MCF 10A (cell line): ENCODE results near the gene ITGB7. TPM values are rescaled to one million over a fixed set of nuclear protein-coding genes. Genes with fewer than 3 reads are reported as not detected.

ENCODE experiments used
- BruUV-seq: library from RNA; stranded (reverse); fragments of 400-500 nt; replicated peaks from 2 replicates; lab custom pipeline; 2021; lab: Mats Ljungman, UMichigan
- CTCF ChIA-PET: fragments of 300-600 bp; sonication (Branson Sonifier 250); formaldehyde crosslinking; extraction: SDS; loops from one replicate; lab custom pipeline; 2021; ENCODE audit warnings: antibody characterized with exemption, inconsistent platforms; lab: Yijun Ruan, JAX
- POLR2A ChIA-PET: fragments of 300-600, 350-650 bp; sonication (Branson Sonifier 250); formaldehyde crosslinking; extraction: SDS; loops from one replicate; lab custom pipeline; 2020; ENCODE audit warnings: antibody characterized with exemption, inconsistent platforms; lab: Yijun Ruan, JAX
- DNase-seq: peaks from one replicate; pipeline ENCODE4 v3.0.0-alpha.2; 2018; ENCODE audit not compliant: unreplicated experiment
- H3K27ac Mint-ChIP-seq: one replicate; pipeline ENCODE4 v1.8.0; 2022; ENCODE audit warnings: mild to moderate bottlenecking, low read depth, mixed read lengths; ENCODE audit not compliant: unreplicated experiment
- H3K27me3 Mint-ChIP-seq: one replicate; pipeline ENCODE4 v1.8.0; 2022; ENCODE audit warnings: mixed read lengths; ENCODE audit not compliant: insufficient read depth, unreplicated experiment
- H3K36me3 Mint-ChIP-seq: one replicate; pipeline ENCODE4 v1.8.0; 2022; ENCODE audit warnings: mild to moderate bottlenecking, moderate library complexity, mixed read lengths; ENCODE audit not compliant: insufficient read depth, unreplicated experiment
- H3K4me1 Mint-ChIP-seq: one replicate; pipeline ENCODE4 v1.8.0; 2022; ENCODE audit warnings: mixed read lengths; ENCODE audit not compliant: insufficient read depth, unreplicated experiment
- H3K4me3 Mint-ChIP-seq: one replicate; pipeline ENCODE4 v1.8.0; 2022; ENCODE audit warnings: mild to moderate bottlenecking, moderate library complexity, mixed read lengths; ENCODE audit not compliant: unreplicated experiment
- H3K9me3 Mint-ChIP-seq: one replicate; pipeline ENCODE4 v1.8.0; 2022; ENCODE audit warnings: mixed read lengths; ENCODE audit not compliant: unreplicated experiment
- intact Hi-C: fragments of 100-400 bp; cut with micrococcal nuclease; formaldehyde crosslinking; loops from 2 replicates; pipeline ENCODE4 v1.14.1; 2022
- total RNA-seq: library from RNA; stranded (reverse); gene quantifications from 2 replicates; pipeline ENCODE4 v1.2.3, GENCODE V29; 2022
- TF ChIP-seq, protein P1 (sequence below): fragments of 200-600 bp; IDR thresholded peaks from one replicate; pipeline ENCODE4 v1.8.0; 2022; ENCODE audit warnings: antibody characterized with exemption, mild to moderate bottlenecking; ENCODE audit not compliant: unreplicated experiment

The ITGB7 gene
- total RNA-seq, 1 experiment from 2014 or later: 1.0 TPM

DNA sequence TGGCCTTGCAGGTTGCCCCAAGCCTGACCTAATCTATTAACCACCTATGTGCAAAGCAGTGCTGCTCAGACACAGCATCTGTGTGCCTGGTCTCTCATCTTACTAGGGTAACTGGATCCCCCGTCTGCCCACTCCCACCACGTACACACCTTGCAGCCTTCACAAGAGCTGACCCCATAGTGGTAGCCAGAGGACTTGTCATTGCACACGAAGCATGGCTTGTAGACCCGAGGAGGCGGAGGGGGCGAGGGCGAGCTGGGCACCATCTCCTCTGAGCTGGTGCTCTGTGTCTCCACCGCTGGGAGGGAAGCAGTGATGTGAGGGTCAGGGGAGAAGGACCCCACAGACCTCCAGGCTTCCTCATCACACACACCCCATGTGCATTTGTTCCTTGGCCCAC is 8.4 kb upstream of the ITGB7 start:
- Mint-ChIP-seq H3K27me3 (no peaks in the 10 kb centered on the region), H3K36me3 (peaks cover 39% of the 10 kb centered on the region), H3K27ac (no peak overlapping the region), H3K4me3 (no peak overlapping the region), H3K4me1 (peaks cover 38% of the 10 kb centered on the region), H3K9me3 (no peaks in the 10 kb centered on the region)
- CTCF ChIA-PET: interaction anchor here (0.5 to 9.3 kb wide), 4 partner anchors 34 to 73 kb away, joined by 3 to 275 read pairs (median 24); partner anchors contain the start of genes ESPL1 and PFDN5
- POLR2A ChIA-PET: interaction anchor here (1.1 kb wide), 2 partner anchors 16 to 53 kb away, joined by 5 read pairs; partner anchors contain the start of gene ESPL1
- DNase-seq: no peak
- intact Hi-C loops: no loop called here
- TF ChIP-seq, protein P1, sequence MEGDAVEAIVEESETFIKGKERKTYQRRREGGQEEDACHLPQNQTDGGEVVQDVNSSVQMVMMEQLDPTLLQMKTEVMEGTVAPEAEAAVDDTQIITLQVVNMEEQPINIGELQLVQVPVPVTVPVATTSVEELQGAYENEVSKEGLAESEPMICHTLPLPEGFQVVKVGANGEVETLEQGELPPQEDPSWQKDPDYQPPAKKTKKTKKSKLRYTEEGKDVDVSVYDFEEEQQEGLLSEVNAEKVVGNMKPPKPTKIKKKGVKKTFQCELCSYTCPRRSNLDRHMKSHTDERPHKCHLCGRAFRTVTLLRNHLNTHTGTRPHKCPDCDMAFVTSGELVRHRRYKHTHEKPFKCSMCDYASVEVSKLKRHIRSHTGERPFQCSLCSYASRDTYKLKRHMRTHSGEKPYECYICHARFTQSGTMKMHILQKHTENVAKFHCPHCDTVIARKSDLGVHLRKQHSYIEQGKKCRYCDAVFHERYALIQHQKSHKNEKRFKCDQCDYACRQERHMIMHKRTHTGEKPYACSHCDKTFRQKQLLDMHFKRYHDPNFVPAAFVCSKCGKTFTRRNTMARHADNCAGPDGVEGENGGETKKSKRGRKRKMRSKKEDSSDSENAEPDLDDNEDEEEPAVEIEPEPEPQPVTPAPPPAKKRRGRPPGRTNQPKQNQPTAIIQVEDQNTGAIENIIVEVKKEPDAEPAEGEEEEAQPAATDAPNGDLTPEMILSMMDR: no peak
- BruUV-seq: no TSS peak

DNA sequence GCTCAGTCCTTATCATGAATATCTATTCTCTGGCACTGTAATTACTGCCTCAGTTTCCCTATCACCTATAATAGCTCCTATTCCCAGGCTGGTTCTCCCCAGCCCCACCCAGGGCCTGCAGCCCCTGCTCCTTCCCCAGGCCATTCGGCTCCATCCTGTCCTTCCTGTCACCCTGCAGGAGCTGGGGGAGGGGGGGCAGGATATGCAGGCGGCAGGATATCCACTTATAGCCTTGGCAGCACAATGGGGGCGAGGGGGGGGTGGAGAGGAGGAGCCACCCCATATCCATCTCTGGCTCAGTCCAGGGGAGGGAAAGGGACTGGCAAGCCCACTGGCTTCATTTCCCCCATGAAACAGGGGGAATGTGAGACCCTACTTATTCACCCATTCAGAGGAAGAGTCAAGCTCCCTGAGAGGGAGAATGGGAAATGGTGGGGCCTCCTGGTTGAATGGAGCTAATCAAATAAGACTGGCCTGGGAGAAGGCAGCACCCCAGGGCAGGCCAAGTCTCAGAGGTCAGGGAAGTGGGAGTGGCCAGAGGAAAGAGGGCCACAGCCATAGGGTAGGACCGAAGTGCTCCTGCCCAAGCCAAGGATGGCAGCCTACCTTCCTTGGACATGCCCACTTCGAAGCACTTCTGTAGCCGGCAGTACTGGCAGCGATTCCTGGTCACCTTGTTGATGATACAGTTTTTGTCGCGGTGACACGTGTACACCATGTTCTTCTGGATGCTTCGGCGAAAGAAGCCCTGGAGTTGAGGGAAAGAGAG is 7.8 kb upstream of the ITGB7 start:
- Mint-ChIP-seq H3K4me3 (no peak overlapping the region), H3K27me3 (no peaks in the 10 kb centered on the region), H3K36me3 (peaks cover 42% of the 10 kb centered on the region), H3K27ac (peak overlapping the region; percentile 47), H3K4me1 (peaks cover 38% of the 10 kb centered on the region), H3K9me3 (no peaks in the 10 kb centered on the region)
- intact Hi-C loops: loop anchor here (5.0 kb wide), 1 partner anchor 52 kb away; the partner anchor contains the start of gene ESPL1
- BruUV-seq: no TSS peak
- TF ChIP-seq, protein P1: no peak
- ChIA-PET CTCF (interaction anchor here (0.6 to 9.3 kb wide), 15 partner anchors 10 to 138 kb away, joined by 3 to 275 read pairs (median 7); partner anchors contain the start of genes AAAS, ESPL1 and PFDN5), POLR2A (interaction anchor here (1.1 to 2.8 kb wide), 2 partner anchors 37 to 53 kb away, joined by 5 to 16 read pairs; partner anchors contain the start of gene ESPL1)
- no peak for DNase-seq

DNA sequence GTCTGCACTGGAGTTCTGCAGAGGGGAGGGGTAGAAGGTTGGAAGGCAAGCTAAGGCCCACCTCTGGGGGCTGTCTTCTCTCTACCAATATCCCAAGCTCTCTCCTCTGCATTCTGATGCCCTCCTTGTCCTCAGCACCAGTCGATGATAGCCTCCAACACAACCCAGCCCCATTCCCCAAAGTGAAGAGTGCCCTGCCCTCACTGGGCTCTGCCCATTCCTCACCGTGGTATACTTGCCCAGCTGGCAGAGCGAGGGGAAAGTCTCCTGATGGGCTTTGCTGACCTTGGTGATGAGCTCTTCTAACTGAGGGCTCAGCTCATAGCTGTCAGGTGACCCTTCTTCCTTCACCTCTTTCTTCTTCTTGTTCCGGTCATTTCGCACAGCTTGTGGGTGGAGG is 7.2 kb upstream of the ITGB7 start:
- POLR2A ChIA-PET: interaction anchor here (0.6 to 2.8 kb wide), 3 partner anchors 38 to 74 kb away, joined by 3 to 16 read pairs (median 5); partner anchors contain the start of gene ESPL1
- CTCF ChIA-PET: interaction anchor here (0.5 to 9.3 kb wide), 25 partner anchors 11 to 295 kb away, joined by 3 to 275 read pairs (median 5); partner anchors contain the start of genes AAAS, ESPL1 and PFDN5
- intact Hi-C loops: loop anchor here (5.0 kb wide), 1 partner anchor 53 kb away; the partner anchor contains the start of gene ESPL1
- Mint-ChIP-seq H3K4me1 (peaks cover 33% of the 10 kb centered on the region), H3K9me3 (no peaks in the 10 kb centered on the region), H3K27ac (peak overlapping the region; percentile 47), H3K27me3 (no peaks in the 10 kb centered on the region), H3K36me3 (peaks cover 42% of the 10 kb centered on the region), H3K4me3 (no peak overlapping the region)
- BruUV-seq: no TSS peak
- DNase-seq: no peak
- TF ChIP-seq, protein P1: no peak

DNA sequence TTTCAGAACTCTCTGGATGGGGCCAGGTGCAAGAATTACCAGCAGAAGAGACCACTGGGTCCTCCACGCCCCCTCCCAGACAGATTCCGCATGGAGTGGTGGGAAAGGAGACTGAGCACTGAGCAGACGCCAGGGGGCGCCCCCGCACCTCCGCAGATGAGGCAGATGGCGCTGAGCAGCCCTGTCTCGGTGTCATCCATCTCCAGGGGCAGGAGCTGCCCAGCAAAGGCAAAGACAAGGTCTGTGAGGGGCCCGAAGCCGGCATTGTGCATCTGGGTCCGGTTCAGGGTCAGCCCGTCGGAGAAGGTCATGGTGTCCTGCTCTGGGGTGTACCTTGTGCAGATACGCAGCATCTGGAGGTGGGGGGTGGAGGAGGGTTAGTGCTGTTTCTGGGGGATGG is 6.3 kb upstream of the ITGB7 start:
- ChIA-PET POLR2A (interaction anchor here (0.7 to 2.8 kb wide), 3 partner anchors 38 to 73 kb away, joined by 4 to 16 read pairs (median 5); a partner anchor contains a TSS), CTCF (interaction anchor here (0.5 to 9.3 kb wide), 29 partner anchors 11 to 610 kb away, joined by 3 to 275 read pairs (median 4); partner anchors contain the start of genes AAAS, ESPL1 and PFDN5)
- peak; percentile 72 for DNase-seq
- Mint-ChIP-seq H3K4me3 (no peak overlapping the region), H3K4me1 (peaks cover 24% of the 10 kb centered on the region), H3K9me3 (no peaks in the 10 kb centered on the region), H3K27ac (no peak overlapping the region), H3K36me3 (peaks cover 39% of the 10 kb centered on the region), H3K27me3 (no peaks in the 10 kb centered on the region)
- BruUV-seq: no TSS peak
- intact Hi-C loops: loop anchor here (1.0 to 5.0 kb wide), 3 partner anchors 38 to 74 kb away; partner anchors contain the start of gene ESPL1
- TF ChIP-seq, protein P1: peak; percentile 93
